ENCODE results near the gene STAG2. TPM values are rescaled to one million over a fixed set of nuclear protein-coding genes. Genes with fewer than 3 reads are reported as not detected.

The STAG2 gene
- polyA plus RNA-seq, 1 donor (not counting 4 experiments of a cell fraction or from before 2014, with no cell fraction given), result 42.9 TPM

- no peak overlapping the region for H2AFZ ChIP-seq (ENCODE audit: control insufficient read depth, low read length)
- peaks cover 74% of the 10 kb centered on the region for H3K79me2 ChIP-seq (ENCODE audit: control insufficient read depth, insufficient read depth, low read length)
- TF ChIP-seq CTCF (optimal IDR thresholded peaks at IDR 0.05 in 1 of 3, IDR thresholded peaks at IDR 0.05 in 1 of 3, conservative IDR thresholded peaks at IDR 0.05 in 1 of 3; ENCODE audit: extremely low read depth in 1 of 3, insufficient read depth in 2 of 3, low read length in 3 of 3) (no peak), EZH2 (IDR thresholded peaks at IDR 0.05; ENCODE audit: low read length) (no peak)
- DNase-seq (ENCODE audit: low read depth, low spot score), result no peak
- no peaks in the 10 kb centered on the region for H3K36me3 ChIP-seq (ENCODE audit: control insufficient read depth in 2 of 2, extremely low read depth in 1 of 2, insufficient read depth in 2 of 2, low read length in 2 of 2)
- H3K27me3 ChIP-seq (ENCODE audit: control insufficient read depth, extremely low read depth, insufficient read depth, low read length), result no peaks in the 10 kb centered on the region
- no peak overlapping the region for H3K9ac ChIP-seq (ENCODE audit: control insufficient read depth, extremely low read depth, insufficient read depth, low read length)
- no peaks in the 10 kb centered on the region for H3K9me3 ChIP-seq (ENCODE audit: control insufficient read depth, low read depth, low read length)
- no peaks in the 10 kb centered on the region for H3K9me1 ChIP-seq (ENCODE audit: control insufficient read depth, extremely low read depth, insufficient read depth, low read length)
- dilution Hi-C loops (cut with MboI; ENCODE audit: extremely low pct_ligation_motif_present, low sequenced_read_pairs), result no loop called here
- H3K27ac ChIP-seq (ENCODE audit: control insufficient read depth, insufficient read depth, low read length), result no peak overlapping the region
- H4K20me1 ChIP-seq (ENCODE audit: control insufficient read depth, extremely low read depth, insufficient read depth, low read length), result no peaks in the 10 kb centered on the region
- no peak overlapping the region for H3K4me3 ChIP-seq (ENCODE audit: control insufficient read depth in 2 of 3, extremely low read depth in 1 of 3, insufficient read depth in 2 of 3, low read depth in 1 of 3, low read length in 3 of 3)
- no peak for FAIRE-seq
- no peak overlapping the region for H3K4me2 ChIP-seq (ENCODE audit: control insufficient read depth, extremely low read depth, insufficient read depth, low read depth, low read length)
- peaks cover 5% of the 10 kb centered on the region for H3K4me1 ChIP-seq (ENCODE audit: control insufficient read depth, extremely low read depth, insufficient read depth, low read length)
These were observed 6.0 kb downstream of the STAG2 start for GRCh38 chrX:123967497-123967896.

GRCh38 chrX:123968383-123969050 lies 7.0 kb downstream of the STAG2 start:
- no peak overlapping the region for H3K9ac ChIP-seq (ENCODE audit: control insufficient read depth, extremely low read depth, insufficient read depth, low read length)
- dilution Hi-C loops (cut with MboI; ENCODE audit: extremely low pct_ligation_motif_present, low sequenced_read_pairs), result no loop called here
- no peak overlapping the region for H3K27ac ChIP-seq (ENCODE audit: control insufficient read depth, insufficient read depth, low read length)
- TF ChIP-seq CTCF (optimal IDR thresholded peaks at IDR 0.05 in 1 of 3, IDR thresholded peaks at IDR 0.05 in 1 of 3, conservative IDR thresholded peaks at IDR 0.05 in 1 of 3; ENCODE audit: extremely low read depth in 1 of 3, insufficient read depth in 2 of 3, low read length in 3 of 3), result no peak
- TF ChIP-seq EZH2 (IDR thresholded peaks at IDR 0.05; ENCODE audit: low read length), result no peak
- H3K4me1 ChIP-seq (ENCODE audit: control insufficient read depth, extremely low read depth, insufficient read depth, low read length), result peaks cover 5% of the 10 kb centered on the region
- H3K79me2 ChIP-seq (ENCODE audit: control insufficient read depth, insufficient read depth, low read length), result peaks cover 78% of the 10 kb centered on the region
- no peak overlapping the region for H3K4me2 ChIP-seq (ENCODE audit: control insufficient read depth, extremely low read depth, insufficient read depth, low read depth, low read length)
- FAIRE-seq, result no peak
- no peaks in the 10 kb centered on the region for H3K9me1 ChIP-seq (ENCODE audit: control insufficient read depth, extremely low read depth, insufficient read depth, low read length)
- no peaks in the 10 kb centered on the region for H3K9me3 ChIP-seq (ENCODE audit: control insufficient read depth, low read depth, low read length)
- no peak for DNase-seq (ENCODE audit: low read depth, low spot score)
- H3K27me3 ChIP-seq (ENCODE audit: control insufficient read depth, extremely low read depth, insufficient read depth, low read length), result no peaks in the 10 kb centered on the region
- H3K36me3 ChIP-seq (ENCODE audit: control insufficient read depth in 2 of 2, extremely low read depth in 1 of 2, insufficient read depth in 2 of 2, low read length in 2 of 2), result no peaks in the 10 kb centered on the region
- no peak overlapping the region for H2AFZ ChIP-seq (ENCODE audit: control insufficient read depth, low read length)
- no peak overlapping the region for H3K4me3 ChIP-seq (ENCODE audit: control insufficient read depth in 2 of 3, extremely low read depth in 1 of 3, insufficient read depth in 2 of 3, low read depth in 1 of 3, low read length in 3 of 3)
- H4K20me1 ChIP-seq (ENCODE audit: control insufficient read depth, extremely low read depth, insufficient read depth, low read length), result no peaks in the 10 kb centered on the region

All from keratinocyte (primary cell).